LNCAP (cell line): ENCODE measurements around the gene FER.

Source experiments
- TF ChIP-seq, protein P1 (sequence below): fragments of 450-650 bp; IDR thresholded peaks from 2 replicates; pipeline ENCODE4 v1.5.1; 2017; ENCODE audit warnings: mild to moderate bottlenecking

FER gene

DNA sequence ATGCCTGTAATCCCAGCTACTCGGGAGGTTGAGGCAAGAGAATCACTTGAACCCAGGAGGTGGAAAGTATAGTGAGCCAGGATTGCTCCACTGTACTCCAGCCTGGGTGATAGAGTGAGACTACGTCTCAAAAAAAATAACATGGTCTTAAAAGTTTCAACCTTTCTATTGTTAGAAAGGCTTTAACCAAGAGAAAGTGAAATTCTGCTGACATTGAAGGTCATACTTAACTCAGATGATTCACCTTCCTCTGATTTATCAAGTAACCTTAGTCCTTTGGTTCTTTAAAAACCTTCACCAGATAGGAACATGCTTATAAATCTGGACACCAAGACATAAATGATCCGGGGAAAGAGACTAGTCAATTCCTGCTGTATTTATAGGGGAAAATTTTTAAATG lies 73.3 kb downstream of the FER start:
- TF ChIP-seq, protein P1, sequence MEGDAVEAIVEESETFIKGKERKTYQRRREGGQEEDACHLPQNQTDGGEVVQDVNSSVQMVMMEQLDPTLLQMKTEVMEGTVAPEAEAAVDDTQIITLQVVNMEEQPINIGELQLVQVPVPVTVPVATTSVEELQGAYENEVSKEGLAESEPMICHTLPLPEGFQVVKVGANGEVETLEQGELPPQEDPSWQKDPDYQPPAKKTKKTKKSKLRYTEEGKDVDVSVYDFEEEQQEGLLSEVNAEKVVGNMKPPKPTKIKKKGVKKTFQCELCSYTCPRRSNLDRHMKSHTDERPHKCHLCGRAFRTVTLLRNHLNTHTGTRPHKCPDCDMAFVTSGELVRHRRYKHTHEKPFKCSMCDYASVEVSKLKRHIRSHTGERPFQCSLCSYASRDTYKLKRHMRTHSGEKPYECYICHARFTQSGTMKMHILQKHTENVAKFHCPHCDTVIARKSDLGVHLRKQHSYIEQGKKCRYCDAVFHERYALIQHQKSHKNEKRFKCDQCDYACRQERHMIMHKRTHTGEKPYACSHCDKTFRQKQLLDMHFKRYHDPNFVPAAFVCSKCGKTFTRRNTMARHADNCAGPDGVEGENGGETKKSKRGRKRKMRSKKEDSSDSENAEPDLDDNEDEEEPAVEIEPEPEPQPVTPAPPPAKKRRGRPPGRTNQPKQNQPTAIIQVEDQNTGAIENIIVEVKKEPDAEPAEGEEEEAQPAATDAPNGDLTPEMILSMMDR, result no peak

DNA sequence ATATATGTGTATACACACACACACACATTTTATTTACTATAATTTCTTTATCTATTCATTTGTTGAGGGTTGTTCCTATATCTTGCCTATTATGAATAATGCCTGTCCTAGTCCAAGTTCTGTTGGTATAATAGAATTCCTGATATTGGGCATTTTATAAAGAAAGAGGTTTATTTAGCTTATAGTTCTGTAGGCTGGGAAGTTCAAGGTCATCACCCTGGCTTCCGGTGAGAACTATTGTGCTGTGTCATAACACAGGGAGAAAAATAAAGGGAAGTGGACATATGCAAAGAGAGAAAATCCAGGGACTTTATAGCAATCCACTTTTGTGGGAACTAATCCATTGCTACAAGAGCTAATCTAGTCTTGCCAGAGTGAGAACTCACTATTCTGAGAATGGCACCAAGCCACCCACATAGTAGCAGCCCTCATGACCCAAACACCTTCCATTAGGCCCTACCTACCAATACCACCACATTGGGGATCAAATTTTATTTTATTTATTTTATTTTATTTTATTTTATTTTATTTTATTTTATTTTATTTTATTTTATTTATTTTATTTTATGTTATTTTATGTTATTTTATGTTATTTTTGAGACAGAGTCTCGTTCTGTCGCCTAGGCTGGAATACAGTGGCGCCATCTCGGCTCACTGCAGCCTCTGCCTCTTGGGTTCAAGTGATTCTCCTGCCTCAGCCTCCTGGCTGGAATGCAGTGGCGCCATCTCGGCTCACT lies 74.7 kb downstream of the FER start:
- TF ChIP-seq, protein P1, result no peak

DNA sequence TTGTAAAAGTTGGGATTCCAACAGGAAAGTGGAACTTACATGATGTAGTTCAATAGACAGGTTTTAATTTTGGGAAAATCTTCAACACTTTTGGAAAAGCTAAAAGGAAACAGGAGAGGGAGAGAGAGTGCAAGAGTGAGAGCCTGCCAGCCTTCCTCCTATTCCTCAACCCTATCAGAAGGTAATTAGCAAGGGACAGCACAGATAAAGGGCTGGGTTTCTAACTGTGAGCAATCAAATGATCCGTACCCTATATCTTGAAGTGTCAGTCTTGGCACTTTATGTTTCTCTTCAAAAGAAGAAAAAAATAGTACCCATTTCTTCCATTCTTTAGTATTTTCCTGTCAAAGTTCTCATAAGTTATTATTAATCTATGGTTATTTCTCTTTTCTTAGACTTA lies 79.4 kb downstream of the FER start:
- TF ChIP-seq, protein P1, result no peak

DNA sequence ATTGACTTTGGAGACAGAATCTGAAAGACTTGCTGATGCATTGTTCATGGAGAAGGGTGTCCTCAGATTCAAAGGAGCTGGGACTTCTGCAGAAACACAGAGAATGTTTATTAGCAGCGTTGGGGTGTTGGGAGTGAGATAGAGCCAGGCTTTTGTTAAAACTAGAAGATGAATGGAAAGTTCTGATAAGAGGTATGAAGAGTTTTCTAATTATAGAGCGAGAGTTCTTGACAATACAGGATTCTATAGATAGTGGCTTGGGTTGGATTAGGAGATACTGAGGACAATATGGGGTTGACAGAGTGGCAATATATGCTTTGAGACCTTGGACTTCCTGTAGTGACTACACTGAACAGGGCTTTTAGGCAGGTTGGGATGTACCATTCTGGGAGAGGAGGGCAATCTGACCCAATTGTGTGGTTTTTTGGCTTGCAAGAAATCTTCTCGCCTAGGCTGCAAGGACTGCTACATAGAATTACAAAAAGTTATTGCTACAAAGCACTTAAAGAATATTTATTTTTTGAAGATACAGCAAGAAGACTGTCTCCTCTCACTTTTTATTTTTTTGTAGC lies 83.1 kb downstream of the FER start:
- TF ChIP-seq, protein P1, result no peak

DNA sequence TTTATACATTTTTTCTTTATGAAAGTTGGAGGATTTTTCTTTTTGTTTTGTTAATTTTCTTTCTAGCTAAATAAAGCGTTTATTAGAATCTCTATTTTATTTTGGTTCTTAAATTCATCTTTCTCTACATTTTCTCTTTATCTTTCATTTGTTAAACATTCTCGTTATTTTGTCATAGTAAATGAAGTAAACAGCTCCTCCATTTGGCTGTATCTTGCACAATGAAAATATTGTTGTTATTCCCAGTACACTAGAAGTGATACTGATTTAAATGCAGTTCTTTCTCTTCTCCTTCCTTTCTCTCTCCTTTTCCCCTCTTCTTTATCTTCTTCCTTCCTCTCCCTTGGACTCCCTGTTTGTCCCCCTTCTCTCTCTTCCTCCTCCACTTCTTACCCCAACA lies 88.8 kb downstream of the FER start:
- TF ChIP-seq, protein P1, result no peak

DNA sequence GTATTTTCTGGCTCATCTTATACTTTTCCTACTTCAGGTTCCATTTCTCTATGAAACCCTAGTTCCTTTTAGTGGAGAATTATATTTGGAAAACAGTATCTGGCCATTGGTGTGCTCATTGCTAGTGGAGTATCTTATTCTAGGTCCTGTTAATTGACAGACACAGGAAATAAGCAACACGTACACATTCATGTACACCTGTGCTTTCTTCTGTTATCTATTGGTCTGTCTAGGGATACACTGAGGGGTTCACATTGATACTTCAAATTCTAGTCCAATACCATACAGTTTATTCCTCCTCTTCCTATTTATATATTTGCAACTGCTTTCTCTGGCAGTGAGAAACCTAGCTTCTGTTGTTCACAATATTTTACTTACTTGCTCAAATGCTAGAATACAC lies 110.2 kb downstream of the FER start:
- TF ChIP-seq, protein P1, result no peak

DNA sequence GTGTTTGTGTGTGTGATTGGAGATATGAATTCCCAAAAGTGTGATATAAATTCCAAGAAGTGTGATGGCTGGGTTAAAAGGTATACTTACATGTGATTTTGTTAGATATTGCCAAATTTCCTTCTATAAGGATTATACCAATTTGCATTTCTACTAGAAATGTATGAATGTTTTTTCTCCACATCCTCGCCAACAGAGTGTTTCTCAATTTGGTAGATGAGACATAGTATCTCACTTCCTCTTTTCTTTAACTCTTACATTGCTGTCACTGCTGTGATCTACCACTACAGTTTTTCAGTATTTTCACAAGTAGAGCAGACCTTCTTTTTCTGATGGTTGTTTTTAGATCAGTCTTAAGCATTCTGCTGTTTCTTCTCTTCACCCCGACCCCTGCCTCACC lies 111.3 kb downstream of the FER start:
- TF ChIP-seq, protein P1, result no peak
